Peyer's patch (tissue), 4 donors: ENCODE data around the gene REV3L.

Experiments used
- CTCF ChIP-seq, 6 experiments: fragments of 450-650 bp in 4 of 6; fragments of 200-600 bp in 2 of 6; sonication (generic) in 1 of 6; IDR thresholded peaks; one replicate each; pipeline ENCODE4 v1.5.1; 2017 to 2019; ENCODE audit warnings: antibody characterized with exemption in 6 of 6, mild to moderate bottlenecking in 3 of 6, moderate library complexity in 1 of 6
- POLR2A ChIP-seq, 2 donors: fragments of 450-650 bp; IDR thresholded peaks; one replicate each; pipeline ENCODE4 v1.5.1; 2017; ENCODE audit warnings: antibody characterized with exemption in 2 of 2, mild to moderate bottlenecking in 2 of 2, moderate library complexity in 2 of 2

DNA sequence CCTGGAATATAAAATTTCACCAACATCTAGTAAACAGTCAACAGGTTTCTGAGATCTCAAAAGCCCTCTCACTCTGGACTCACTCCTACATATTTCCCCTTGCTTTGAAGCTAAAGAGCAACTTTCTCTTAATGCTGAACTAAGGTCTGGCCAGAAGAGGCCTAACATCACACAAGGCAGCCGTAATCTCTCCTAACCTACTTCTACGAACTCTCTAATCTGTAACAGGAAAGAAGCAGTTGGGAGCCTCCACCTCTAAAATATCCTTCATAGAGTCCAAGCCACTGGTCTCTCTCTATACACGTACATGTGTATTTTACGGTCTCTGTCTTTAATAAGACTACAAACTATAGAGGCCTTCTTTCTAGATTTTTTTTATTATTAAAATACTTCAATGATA is 72.0 kb downstream of the REV3L start:
- TF ChIP-seq POLR2A (IDR thresholded peaks at IDR 0.05) = no peak
- TF ChIP-seq CTCF (IDR thresholded peaks at IDR 0.05) = no peak
